ENCODE measurements around the gene KDELR1.
"Not testable (repeated sequence)": the region's sequence is repeated elsewhere in the genome, so short reads cannot be mapped to it uniquely, and the experiment has no call there.

KDELR1 gene

DNA sequence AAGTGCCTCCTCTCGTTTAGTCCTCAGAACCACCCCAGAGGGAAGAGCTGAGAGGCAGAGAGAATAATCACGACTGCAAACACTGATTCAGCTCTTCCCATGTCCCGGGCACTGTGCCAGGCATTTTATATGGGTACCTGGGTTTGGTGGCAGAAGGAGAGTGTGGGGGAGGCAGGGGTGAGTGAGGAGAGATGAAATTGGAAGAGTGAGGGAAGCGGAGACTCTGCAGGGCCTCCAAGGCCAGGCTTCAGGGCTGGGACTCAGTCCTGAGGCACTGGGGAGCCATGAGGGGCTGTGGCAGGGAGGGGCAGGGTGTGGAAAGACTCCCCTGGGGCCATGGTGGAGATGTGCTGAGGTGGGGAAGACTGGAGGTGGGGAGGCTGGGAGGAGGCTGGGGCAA lies 18.4 kb downstream of the KDELR1 start:
- H3K4me3 ChIP-seq (replicated peaks; ENCODE audit: low read depth, low read length) = no peak overlapping the region
- DNase-seq (ENCODE audit: low read depth) = no peak
- TF ChIP-seq CTCF (IDR thresholded peaks at IDR 0.05; ENCODE audit: low read length, missing control alignments) = no peak

GRCh38 chr19:48371771-48372170 lies 19.6 kb downstream of the KDELR1 start:
- H3K4me3 ChIP-seq (replicated peaks; ENCODE audit: low read depth, low read length); DNase-seq (ENCODE audit: low read depth): not testable (repeated sequence)

DNA sequence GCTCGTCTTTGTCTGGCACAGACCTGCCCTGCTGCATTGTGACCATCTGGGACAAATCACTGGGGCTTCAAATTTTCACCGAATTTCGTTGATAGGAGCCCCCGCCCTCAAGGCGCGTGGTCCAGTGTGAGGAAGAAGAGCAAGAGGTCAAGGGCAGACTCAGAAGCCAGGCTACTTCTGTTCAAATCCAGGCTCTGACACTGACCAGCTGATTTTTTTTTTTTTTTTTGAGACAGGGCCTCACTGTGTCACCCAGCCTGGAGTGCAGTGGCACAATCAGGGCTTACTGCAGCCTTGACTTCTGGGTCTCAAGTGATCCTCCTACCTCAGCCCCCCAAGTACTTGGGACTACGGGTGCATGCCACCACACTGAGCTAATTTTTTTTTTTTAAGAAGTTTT lies 20.0 kb downstream of the KDELR1 start:
- no peak for DNase-seq (ENCODE audit: low read depth)
- no peak overlapping the region for H3K4me3 ChIP-seq (replicated peaks; ENCODE audit: low read depth, low read length)
- TF ChIP-seq CTCF (IDR thresholded peaks at IDR 0.05; ENCODE audit: low read length, missing control alignments) = no peak

DNA sequence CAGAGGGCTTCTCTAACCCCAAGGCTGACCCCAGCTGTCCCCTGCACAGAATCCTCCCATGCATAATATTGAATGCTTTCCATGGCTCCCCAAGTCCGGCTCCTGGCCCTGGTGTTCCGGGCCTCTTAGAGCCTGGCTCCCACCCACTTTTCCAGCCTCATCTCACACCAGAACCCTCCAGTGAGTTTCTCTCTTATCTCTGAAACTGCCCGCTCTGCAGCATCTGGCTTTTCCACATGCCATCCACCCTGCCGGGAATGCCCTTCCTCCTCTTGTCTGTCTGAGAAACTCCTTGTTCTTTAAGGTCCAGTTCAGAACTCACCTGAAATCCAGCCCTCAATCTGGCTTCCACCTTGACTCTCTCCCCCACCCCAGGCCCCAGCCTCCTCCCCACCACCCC lies 20.4 kb downstream of the KDELR1 start:
- H3K4me3 ChIP-seq (replicated peaks; ENCODE audit: low read depth, low read length) = no peak overlapping the region
- no peak for DNase-seq (ENCODE audit: low read depth)
- TF ChIP-seq CTCF (IDR thresholded peaks at IDR 0.05; ENCODE audit: low read length, missing control alignments) = no peak

DNA sequence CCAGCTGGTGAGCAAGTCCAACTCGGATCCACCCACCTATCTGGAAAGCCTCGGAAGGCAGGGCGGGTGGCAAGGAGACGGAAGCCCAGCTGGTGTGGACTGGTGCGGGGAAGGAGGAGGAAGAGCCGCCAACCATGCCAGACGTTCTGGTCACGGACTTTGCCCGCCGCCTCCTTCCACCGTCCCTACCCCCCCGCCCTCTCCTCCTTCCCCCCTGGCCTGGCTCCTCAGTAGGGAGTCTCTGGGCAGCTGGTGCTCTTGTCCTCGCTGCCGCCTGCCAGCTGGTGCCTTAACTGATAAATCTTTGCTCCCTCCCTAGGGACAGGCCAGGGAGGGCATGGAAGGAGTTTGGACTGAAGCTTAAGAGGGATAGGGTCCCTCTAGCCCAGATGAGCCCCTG lies 22.4 kb downstream of the KDELR1 start:
- H3K4me3 ChIP-seq (replicated peaks; ENCODE audit: low read depth, low read length) = no peak overlapping the region
- no peak for DNase-seq (ENCODE audit: low read depth)
- no peak for TF ChIP-seq CTCF (IDR thresholded peaks at IDR 0.05; ENCODE audit: low read length, missing control alignments)

GRCh38 chr19:48367855-48368254 lies 23.5 kb downstream of the KDELR1 start:
- H3K4me3 ChIP-seq (replicated peaks; ENCODE audit: low read depth, low read length) = no peak overlapping the region
- TF ChIP-seq CTCF (IDR thresholded peaks at IDR 0.05; ENCODE audit: low read length, missing control alignments) = no peak
- DNase-seq (ENCODE audit: low read depth) = no peak

GRCh38 chr19:48365602-48366001 lies 25.7 kb downstream of the KDELR1 start:
- DNase-seq (ENCODE audit: low read depth) = no peak
- H3K4me3 ChIP-seq (replicated peaks; ENCODE audit: low read depth, low read length) = no peak overlapping the region
- TF ChIP-seq CTCF (IDR thresholded peaks at IDR 0.05; ENCODE audit: low read length, missing control alignments) = no peak

All from fibroblast of pulmonary artery (primary cell).